HepG2 (cell line): ENCODE results near the gene EPHX1. TPM values are rescaled to one million over a fixed set of nuclear protein-coding genes. Genes with fewer than 3 reads are reported as not detected.

Experiments
- HES4 ChIP-seq: sonication (generic); formaldehyde crosslinking; IDR thresholded peaks from 2 replicates; pipeline ENCODE4 v1.9.0; 2021; ENCODE audit warnings: mild to moderate bottlenecking, missing genetic modification reagents, borderline replicate concordance
- HMGA1 ChIP-seq: sonication (generic); formaldehyde crosslinking; conservative IDR thresholded peaks from 2 replicates; pipeline ENCODE4 v1.4.0; 2020; ENCODE audit warnings: missing genetic modification reagents
- MAZ ChIP-seq, 2 experiments: sonication (generic) in 1 of 2; formaldehyde crosslinking in 1 of 2; IDR thresholded peaks; 2 replicates each; pipeline versions ENCODE4 v1.5.0 to v1.6.1; 2012 to 2020; ENCODE audit warnings: low read depth in 2 of 2, mild to moderate bottlenecking in 2 of 2, borderline replicate concordance in 1 of 2, improper control_type of control experiment in 1 of 2, low read length in 1 of 2, missing genetic modification reagents in 1 of 2, moderate library complexity in 1 of 2
- RARA ChIP-seq: IDR thresholded peaks from 2 replicates; pipeline ENCODE4 v1.6.1; 2016; ENCODE audit warnings: missing genetic modification reagents, missing compliant biosample characterization
- RBM22 ChIP-seq: fragments of 200-400 bp; formaldehyde crosslinking; optimal IDR thresholded peaks from 2 replicates; pipeline ENCODE3; 2017; ENCODE audit warnings: mild to moderate bottlenecking, low read length, moderate library complexity
- RFX3 ChIP-seq: IDR thresholded peaks from 2 replicates; pipeline ENCODE4 v1.6.1; 2016; ENCODE audit warnings: missing biosample characterization, missing genetic modification reagents
- SOX5 ChIP-seq: IDR thresholded peaks from 2 replicates; pipeline ENCODE4 v1.6.1; 2016; ENCODE audit warnings: borderline replicate concordance
- SP1 ChIP-seq, 2 experiments: fragments of 450-650 bp in 1 of 2; sonication (generic) in 1 of 2; formaldehyde crosslinking in 1 of 2; IDR thresholded peaks; 2 replicates each; pipeline versions ENCODE4 v1.4.0 to v1.6.1; 2016 to 2020; ENCODE audit warnings: missing genetic modification reagents in 1 of 2
- TBL1XR1 ChIP-seq: fragments of 150-350 bp; IDR thresholded peaks from 2 replicates; pipeline ENCODE4 v1.6.1; 2014; ENCODE audit warnings: borderline replicate concordance, low read length; ENCODE audit not compliant: partially characterized antibody
- ZNF879 ChIP-seq: sonication (generic); formaldehyde crosslinking; IDR thresholded peaks from 2 replicates; pipeline ENCODE4 v1.8.1; 2023; ENCODE audit warnings: missing genetic modification reagents
- polyA plus RNA-seq, 8 experiments: library from polyadenylated mRNA; depleted of rRNA in 3 of 8; stranded (reverse) in 7 of 8; unstranded in 1 of 8; fragments of >200 nt; fragmentation: Illumina TruSeq in 4 of 8; extraction: Trizol in 4 of 8; gene quantifications; 2 replicates each; pipeline versions ENCODE4 v1.2.1 to v1.2.3, GENCODE V29; 2011 to 2016; ENCODE audit warnings: low read depth in 4 of 8, missing spikeins in 1 of 8, mixed read lengths in 1 of 8; ENCODE audit not compliant: insufficient read depth in 1 of 8
- total RNA-seq, 5 experiments: library from RNA; depleted of rRNA; stranded (reverse); fragments of >200 nt; fragmentation: Illumina TruSeq; extraction: Trizol; gene quantifications; 2 replicates each; pipeline ENCODE4 v1.2.3, GENCODE V29; 2016; ENCODE audit warnings: low read depth in 1 of 5
- TF ChIP-seq, protein P1 (sequence below): sonication (generic); formaldehyde crosslinking; IDR thresholded peaks from 2 replicates; pipeline ENCODE4 v1.4.0; 2020; ENCODE audit warnings: missing genetic modification reagents, mild to moderate bottlenecking, borderline replicate concordance
- TF ChIP-seq, protein P2 (sequence below): sonication (generic); formaldehyde crosslinking; IDR thresholded peaks from 2 replicates; pipeline ENCODE4 v1.4.0; 2020; ENCODE audit warnings: missing genetic modification reagents
- TF ChIP-seq, protein P3 (sequence below): sonication (generic); formaldehyde crosslinking; conservative IDR thresholded peaks from 2 replicates; pipeline ENCODE4 v1.4.0; 2020; ENCODE audit warnings: mild to moderate bottlenecking, missing genetic modification reagents, moderate library complexity
- TF ChIP-seq, protein P4 (sequence below), 2 experiments: IDR thresholded peaks; 2 replicates each; pipeline ENCODE4 v1.6.1; 2011 to 2012; ENCODE audit warnings: low read length in 2 of 2, borderline replicate concordance in 1 of 2, low read depth in 1 of 2, mild to moderate bottlenecking in 1 of 2, moderate library complexity in 1 of 2

Gene EPHX1
- total and polyA plus RNA-seq, 2 of the 13 experiments (the other 11 are each of a cell fraction or from before 2014, with no cell fraction given): 27.7 to 36.5 TPM

DNA sequence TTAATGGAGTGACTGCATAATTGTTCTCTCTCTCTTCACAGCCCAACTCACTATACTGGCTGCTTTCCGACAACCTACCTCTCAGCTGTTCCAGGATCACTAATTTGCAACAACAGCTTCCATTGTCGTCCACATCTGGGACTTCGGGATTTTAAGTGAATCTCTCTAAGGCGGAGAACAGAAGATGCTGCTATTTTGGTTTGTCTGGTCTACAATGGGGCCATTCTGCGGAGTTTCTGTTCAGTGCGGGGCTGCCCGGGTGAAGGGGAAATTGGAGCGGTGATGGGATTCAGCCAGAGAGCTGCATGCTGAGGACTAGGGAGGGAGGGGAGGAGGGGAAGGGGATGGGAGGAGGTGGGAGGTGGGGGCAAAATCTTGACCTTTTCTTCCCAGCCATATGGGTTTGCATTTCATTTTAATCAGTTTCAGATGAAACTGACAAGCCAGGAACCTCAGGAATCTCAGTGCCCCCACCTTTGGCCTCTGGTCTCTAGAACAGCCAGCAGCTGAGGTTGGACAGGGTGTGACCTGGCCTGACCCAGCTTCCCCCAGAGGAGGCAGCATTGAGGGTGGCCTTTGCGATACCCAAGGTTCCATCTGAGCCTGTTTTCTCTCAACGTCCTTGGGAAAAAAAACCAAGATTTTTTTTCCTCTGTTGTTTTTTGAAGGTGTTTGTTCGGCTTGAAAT lies 39.2 kb upstream of the EPHX1 start (continued):
- TF ChIP-seq HMGA1 (no peak), SOX5 (CRISPR knock-in tag) (no peak), HES4 (CRISPR knock-in tag) (no peak), TBL1XR1 (no peak), SP1 (IDR thresholded peaks at IDR 0.05) (no peak), SP1 (CRISPR knock-in tag; IDR thresholded peaks at IDR 0.05) (no peak), MAZ (IDR thresholded peaks at IDR 0.05; ENCODE audit: borderline replicate concordance, low read depth, low read length) (no peak), MAZ (CRISPR knock-in tag; IDR thresholded peaks at IDR 0.05; ENCODE audit: low read depth) (no peak), RARA (peak; percentile 62), RFX3 (CRISPR knock-in tag) (no peak), RBM22 (no peak), ZNF879 (CRISPR knock-in tag) (no peak)
- TF ChIP-seq, protein P1, sequence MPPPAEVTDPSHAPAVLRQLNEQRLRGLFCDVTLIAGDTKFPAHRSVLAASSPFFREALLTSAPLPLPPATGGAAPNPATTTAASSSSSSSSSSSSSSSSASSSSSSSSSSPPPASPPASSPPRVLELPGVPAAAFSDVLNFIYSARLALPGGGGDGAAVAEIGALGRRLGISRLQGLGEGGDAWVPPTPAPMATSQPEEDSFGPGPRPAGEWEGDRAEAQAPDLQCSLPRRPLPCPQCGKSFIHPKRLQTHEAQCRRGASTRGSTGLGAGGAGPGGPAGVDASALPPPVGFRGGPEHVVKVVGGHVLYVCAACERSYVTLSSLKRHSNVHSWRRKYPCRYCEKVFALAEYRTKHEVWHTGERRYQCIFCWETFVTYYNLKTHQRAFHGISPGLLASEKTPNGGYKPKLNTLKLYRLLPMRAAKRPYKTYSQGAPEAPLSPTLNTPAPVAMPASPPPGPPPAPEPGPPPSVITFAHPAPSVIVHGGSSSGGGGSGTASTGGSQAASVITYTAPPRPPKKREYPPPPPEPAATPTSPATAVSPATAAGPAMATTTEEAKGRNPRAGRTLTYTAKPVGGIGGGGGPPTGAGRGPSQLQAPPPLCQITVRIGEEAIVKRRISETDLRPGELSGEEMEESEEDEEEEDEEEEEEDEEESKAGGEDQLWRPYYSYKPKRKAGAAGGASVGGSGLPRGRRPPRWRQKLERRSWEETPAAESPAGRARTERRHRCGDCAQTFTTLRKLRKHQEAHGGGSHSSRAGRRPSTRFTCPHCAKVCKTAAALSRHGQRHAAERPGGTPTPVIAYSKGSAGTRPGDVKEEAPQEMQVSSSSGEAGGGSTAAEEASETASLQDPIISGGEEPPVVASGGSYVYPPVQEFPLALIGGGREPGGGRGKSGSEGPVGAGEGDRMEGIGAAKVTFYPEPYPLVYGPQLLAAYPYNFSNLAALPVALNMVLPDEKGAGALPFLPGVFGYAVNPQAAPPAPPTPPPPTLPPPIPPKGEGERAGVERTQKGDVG: no peak
- TF ChIP-seq, protein P2, sequence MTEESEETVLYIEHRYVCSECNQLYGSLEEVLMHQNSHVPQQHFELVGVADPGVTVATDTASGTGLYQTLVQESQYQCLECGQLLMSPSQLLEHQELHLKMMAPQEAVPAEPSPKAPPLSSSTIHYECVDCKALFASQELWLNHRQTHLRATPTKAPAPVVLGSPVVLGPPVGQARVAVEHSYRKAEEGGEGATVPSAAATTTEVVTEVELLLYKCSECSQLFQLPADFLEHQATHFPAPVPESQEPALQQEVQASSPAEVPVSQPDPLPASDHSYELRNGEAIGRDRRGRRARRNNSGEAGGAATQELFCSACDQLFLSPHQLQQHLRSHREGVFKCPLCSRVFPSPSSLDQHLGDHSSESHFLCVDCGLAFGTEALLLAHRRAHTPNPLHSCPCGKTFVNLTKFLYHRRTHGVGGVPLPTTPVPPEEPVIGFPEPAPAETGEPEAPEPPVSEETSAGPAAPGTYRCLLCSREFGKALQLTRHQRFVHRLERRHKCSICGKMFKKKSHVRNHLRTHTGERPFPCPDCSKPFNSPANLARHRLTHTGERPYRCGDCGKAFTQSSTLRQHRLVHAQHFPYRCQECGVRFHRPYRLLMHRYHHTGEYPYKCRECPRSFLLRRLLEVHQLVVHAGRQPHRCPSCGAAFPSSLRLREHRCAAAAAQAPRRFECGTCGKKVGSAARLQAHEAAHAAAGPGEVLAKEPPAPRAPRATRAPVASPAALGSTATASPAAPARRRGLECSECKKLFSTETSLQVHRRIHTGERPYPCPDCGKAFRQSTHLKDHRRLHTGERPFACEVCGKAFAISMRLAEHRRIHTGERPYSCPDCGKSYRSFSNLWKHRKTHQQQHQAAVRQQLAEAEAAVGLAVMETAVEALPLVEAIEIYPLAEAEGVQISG (CRISPR knock-in tag): no peak
- TF ChIP-seq, protein P3, sequence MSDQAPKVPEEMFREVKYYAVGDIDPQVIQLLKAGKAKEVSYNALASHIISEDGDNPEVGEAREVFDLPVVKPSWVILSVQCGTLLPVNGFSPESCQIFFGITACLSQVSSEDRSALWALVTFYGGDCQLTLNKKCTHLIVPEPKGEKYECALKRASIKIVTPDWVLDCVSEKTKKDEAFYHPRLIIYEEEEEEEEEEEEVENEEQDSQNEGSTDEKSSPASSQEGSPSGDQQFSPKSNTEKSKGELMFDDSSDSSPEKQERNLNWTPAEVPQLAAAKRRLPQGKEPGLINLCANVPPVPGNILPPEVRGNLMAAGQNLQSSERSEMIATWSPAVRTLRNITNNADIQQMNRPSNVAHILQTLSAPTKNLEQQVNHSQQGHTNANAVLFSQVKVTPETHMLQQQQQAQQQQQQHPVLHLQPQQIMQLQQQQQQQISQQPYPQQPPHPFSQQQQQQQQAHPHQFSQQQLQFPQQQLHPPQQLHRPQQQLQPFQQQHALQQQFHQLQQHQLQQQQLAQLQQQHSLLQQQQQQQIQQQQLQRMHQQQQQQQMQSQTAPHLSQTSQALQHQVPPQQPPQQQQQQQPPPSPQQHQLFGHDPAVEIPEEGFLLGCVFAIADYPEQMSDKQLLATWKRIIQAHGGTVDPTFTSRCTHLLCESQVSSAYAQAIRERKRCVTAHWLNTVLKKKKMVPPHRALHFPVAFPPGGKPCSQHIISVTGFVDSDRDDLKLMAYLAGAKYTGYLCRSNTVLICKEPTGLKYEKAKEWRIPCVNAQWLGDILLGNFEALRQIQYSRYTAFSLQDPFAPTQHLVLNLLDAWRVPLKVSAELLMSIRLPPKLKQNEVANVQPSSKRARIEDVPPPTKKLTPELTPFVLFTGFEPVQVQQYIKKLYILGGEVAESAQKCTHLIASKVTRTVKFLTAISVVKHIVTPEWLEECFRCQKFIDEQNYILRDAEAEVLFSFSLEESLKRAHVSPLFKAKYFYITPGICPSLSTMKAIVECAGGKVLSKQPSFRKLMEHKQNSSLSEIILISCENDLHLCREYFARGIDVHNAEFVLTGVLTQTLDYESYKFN: 0 out of 2 replicates have a peak, but pooled peaks have one; percentile 34
- TF ChIP-seq, protein P4, sequence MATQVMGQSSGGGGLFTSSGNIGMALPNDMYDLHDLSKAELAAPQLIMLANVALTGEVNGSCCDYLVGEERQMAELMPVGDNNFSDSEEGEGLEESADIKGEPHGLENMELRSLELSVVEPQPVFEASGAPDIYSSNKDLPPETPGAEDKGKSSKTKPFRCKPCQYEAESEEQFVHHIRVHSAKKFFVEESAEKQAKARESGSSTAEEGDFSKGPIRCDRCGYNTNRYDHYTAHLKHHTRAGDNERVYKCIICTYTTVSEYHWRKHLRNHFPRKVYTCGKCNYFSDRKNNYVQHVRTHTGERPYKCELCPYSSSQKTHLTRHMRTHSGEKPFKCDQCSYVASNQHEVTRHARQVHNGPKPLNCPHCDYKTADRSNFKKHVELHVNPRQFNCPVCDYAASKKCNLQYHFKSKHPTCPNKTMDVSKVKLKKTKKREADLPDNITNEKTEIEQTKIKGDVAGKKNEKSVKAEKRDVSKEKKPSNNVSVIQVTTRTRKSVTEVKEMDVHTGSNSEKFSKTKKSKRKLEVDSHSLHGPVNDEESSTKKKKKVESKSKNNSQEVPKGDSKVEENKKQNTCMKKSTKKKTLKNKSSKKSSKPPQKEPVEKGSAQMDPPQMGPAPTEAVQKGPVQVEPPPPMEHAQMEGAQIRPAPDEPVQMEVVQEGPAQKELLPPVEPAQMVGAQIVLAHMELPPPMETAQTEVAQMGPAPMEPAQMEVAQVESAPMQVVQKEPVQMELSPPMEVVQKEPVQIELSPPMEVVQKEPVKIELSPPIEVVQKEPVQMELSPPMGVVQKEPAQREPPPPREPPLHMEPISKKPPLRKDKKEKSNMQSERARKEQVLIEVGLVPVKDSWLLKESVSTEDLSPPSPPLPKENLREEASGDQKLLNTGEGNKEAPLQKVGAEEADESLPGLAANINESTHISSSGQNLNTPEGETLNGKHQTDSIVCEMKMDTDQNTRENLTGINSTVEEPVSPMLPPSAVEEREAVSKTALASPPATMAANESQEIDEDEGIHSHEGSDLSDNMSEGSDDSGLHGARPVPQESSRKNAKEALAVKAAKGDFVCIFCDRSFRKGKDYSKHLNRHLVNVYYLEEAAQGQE (IDR thresholded peaks at IDR 0.05; ENCODE audit: borderline replicate concordance in 1 of 2, low read depth in 1 of 2, low read length in 2 of 2): no peak
